Activated CD8-positive, alpha-beta memory T cell treated with anti-CD3 and anti-CD28 coated beads for 1 hour (primary cell): ENCODE results near the gene MRC1.
"Not testable (repeated sequence)": the region's sequence is repeated elsewhere in the genome, so short reads cannot be mapped to it uniquely, and the experiment has no call there.

Experiments
- DNase-seq, 2 donors: peaks; one replicate each; pipeline ENCODE4 v3.0.0-alpha.2; 2020; ENCODE audit warnings: low read depth in 1 of 2; ENCODE audit errors: extremely low read depth in 1 of 2

MRC1 gene

DNA sequence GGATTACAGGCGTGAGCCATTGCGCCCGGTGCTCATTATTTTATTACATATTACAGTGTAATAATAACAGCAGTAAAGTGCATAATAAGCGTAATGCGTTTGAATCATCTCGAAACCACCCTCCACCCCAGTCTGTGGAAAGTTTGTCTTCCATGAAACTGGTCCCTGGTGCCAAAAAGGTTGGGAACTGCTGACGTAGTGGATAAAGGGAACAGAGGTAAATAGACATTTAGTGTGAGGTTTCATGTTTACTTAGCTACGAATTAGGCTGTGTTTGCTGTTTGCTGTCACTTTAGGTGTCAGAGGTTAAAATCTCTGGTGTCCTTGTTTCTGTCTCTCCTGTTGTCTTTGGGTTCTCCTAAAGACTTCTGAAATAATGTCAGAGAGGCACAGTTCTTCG, 82.3 kb downstream of the MRC1 start:
- no peak for DNase-seq

DNA sequence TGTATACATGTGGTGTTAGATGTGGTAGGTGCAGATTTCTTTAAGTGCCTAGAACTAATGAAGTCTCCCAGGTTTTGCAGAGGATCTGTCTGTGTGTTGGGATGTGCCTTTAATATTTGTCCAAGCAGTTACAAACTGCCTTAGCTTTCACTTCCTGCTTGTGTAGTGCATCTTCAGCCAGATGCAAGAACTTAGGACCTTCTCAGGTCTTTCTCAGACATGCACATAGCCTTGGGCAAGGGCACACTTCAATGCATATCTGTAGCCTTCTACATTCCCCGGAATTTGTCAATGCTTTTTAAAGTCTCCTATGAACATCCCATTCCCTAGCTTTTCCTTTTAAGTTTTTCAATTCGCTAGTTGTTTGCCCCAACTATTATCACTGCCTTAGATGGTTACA, 95.4 kb downstream of the MRC1 start:
- DNase-seq = no peak

DNA sequence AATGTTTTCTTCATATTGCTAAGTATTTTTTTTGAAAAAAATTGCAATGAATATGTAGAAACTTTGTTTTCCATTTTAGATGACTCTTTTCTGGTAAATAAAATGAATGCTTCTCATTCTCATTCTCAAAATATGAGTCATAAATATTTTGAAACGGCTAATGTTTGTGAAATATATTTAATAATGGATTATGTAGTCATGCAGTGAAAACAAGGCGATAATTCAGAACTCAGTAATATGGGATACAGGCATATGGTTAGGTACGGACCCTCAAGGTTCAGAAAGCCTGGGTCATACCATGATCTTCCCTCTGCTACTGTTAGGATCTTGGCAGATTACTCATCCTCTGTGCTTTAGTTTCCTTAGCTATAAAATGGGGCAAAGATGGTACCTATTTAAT, 96.3 kb downstream of the MRC1 start:
- no peak for DNase-seq

DNA sequence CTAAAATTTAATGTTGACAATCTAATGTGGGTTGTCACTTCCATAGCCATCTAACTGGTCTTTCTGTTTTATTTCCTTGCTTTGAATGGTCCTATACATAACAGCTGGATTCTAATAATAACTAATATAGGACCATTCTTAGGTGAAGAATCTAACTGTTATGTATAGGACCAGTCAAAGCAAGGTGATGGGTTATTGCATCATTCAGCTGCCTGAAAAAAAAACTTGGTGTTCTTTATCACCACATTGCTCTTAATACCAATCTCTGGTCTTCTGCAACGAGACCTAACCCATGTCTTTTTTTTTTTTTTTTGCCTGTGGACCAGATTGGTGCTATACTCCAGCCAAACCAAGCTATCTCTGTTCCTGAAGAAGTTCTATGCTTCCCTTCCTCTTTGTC, 96.9 kb downstream of the MRC1 start:
- DNase-seq = no peak

DNA sequence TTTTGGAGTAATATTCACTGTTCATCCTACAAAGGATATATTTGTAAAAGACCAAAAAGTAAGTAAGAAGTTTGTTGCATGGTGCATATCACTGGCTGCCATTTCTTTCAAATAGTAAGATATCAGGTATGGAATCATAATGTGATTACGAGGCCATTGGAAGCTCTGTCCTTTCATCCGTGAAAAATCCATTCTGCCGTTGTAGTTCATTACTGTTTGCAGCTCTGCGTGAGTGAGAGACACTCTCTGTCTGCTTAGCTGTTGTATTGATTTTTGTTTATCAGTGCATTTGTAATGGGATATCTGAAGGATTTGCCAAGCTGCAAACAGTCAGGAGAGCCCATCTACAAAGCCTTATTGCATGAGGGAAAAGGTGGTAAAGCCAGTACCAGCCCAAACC, 98.5 kb downstream of the MRC1 start:
- no peak for DNase-seq

DNA sequence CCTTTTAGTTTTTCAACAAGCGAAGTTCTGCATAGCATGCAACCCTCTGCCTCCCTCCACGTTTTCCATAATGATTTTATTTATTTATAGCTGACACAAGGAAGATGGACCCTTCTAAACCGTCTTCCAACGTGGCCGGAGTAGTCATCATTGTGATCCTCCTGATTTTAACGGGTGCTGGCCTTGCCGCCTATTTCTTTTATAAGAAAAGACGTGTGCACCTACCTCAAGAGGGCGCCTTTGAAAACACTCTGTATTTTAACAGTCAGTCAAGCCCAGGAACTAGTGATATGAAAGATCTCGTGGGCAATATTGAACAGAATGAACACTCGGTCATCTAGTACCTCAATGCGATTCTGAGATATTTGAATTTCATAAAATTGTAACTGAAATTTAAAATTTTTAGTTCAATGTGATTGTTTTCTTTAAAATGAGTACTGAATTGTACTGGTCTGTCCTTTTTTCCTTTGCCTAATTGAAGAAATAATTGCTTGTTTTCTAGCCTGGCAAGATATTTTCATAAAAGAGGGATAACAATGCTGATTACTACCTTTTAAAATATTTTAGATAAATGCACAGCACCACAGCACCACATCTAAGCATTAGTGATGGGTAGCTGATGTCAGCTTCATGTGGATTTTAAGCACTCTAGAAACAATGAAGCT, 101.1 kb downstream of the MRC1 start:
- no peak for DNase-seq

DNA sequence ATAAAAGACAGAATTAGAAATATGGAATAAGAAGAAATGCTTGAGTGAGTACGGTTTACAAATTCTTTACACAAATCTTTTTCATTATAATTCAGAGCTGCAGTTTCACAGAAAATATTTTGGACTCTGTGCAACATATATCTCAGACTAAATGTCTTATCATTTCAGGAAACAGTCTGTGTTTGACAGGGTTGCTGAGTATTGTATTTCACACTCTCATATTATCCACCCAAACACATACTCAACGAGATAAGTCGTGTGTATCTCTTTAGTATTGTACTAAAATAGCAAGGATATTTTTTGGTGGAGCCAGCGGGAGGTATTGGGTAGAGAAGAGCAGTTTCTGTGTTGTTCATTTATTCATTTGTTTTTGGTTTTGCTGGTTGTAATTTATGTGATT, 103.6 kb downstream of the MRC1 start:
- no peak for DNase-seq

DNA sequence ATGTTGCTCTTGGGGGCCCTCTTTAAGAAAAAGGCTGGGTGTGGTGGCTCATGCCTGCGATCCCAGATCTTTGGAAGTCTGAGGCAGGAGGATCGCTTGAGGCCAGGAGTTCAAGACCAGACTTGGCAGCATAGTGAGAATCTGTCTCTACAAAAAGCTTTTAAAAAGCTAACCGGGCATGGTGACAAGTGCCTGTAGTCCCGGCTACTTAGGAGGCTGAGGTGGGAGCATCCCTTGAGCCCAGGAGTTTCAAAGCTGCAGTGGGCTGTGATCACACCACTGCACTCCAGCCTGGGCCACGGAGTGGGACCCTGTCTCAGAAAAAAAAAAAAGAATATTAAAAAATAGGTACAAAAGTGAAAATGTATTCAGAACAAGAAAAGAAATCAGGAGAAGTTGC, 104.5 kb downstream of the MRC1 start:
- DNase-seq = no peak

DNA sequence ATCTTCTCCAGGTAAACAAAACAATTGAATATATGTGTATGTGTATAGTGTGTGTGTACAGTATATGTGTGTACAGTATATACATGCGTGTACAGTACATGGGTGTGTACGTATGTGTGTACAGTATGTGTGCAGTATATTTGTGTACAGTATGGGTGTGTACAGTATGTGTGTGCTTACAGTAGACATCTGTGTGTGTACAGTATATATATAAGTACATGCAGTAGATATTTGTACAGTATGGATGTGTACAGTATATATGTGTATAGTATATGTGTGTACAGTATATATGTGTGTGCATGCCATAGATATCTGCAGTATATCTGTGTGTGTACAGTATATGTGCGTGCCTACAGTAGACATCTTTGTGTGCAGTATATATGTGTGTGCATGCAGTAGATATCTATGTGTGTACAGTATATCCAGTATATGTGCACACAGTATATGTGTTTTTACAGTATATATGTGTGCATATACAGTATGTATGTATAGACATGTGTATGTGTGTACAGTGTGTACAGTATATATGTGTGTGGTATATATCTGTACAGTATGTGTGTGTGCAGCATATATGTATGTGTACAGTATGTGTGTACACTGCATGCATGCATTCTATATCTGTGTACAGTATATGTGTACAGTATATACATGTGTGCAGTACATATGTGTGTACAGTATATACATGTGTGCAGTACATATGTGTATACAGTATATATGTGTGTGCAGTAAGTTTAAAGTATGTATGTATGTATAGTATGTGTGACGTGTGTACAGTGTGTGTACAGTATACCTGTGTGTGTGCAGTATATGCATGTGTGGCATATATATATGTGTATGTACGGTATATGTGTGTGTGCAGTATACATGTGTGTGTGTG, 105.3 kb downstream of the MRC1 start:
- DNase-seq = no peak

DNA sequence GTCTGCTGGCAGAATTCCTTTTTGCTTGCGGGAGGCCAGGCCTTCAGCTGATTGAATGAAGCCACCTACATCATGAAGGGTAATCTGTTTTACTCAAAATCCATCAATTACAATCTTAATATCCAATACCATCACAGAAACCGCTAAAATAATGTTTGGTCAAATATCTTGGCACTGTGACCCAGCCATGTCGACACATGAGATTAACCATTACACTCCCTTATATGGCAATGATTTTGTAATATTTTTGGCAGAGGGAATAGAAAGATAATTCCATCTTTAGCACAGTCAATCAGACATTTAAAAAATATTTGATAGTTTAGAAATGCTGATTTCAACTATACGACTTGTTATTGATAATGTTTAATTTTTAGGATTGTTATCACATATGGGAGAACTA, 106.0 kb downstream of the MRC1 start:
- DNase-seq = no peak

DNA sequence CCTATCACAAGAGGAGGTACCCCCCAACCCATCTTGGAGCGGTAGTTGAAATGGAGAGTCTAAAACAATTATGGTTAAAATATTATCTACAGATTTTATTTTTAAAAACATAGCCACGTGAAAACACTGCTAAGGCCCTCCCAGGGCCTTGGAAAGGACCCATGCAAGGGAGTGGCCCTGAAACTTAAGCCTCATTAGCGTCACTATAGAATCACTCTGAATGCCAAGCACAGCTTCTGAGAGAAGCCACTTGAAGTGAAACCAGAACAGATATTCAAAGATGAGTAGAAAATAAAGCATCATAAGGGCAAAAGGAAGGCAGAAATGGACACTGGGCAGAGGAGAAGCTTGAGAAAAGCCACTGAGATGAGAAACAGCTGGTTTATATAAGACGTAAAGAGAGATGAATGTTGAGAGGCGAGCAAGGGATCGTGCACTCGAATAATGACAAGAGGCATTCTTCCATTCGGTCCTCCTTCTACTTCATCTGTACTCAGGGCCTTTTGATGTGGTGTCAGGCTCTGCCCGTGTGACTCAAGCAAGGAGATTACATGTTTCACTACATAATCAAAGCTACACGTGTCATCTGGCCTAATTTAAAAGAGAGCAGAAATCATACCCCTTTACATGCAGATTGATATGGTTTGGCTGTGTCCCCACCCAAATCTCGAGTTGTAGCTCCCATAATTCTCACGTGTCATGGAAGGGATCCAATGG, 109.2 kb downstream of the MRC1 start:
- no peak for DNase-seq

DNA sequence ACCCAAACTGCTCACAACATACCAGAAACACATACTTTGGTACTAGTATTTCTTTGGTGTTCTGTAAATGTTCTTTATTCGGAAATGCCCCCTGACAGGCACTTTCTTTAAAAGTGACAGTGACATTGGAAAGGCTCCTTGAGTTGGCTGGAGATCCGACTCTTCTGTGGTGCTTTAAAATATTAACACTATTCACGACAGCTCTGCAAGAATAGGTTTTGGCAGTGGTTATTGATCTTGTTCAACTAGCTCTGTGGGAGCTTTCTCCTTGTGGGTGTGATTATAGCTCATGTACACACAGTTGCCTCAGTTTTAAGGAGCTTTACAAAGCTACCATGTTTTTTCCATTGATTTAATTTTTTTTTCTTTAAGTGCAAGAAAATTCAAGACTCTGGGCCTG, 112.2 kb downstream of the MRC1 start:
- DNase-seq = no peak

DNA sequence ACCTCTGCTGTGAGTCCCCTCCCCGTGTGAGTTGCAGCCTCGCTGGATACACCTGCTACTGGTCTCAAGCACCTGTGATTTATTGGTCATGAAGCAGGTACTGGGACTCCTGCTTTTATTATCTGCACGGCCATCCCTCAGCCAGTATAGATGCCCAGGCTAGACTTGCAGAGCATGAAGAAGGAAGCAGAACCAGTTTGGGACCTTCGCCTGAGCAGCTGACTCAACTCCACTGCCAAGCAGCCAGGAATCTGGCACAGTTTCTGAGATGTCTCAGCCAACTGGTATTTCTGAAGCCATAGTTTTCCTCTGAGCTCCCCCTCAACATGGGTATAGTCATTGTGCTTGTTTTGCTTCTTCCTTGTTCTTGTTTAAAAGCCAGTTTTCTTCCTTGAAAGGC, 114.6 kb downstream of the MRC1 start:
- DNase-seq = no peak

DNA sequence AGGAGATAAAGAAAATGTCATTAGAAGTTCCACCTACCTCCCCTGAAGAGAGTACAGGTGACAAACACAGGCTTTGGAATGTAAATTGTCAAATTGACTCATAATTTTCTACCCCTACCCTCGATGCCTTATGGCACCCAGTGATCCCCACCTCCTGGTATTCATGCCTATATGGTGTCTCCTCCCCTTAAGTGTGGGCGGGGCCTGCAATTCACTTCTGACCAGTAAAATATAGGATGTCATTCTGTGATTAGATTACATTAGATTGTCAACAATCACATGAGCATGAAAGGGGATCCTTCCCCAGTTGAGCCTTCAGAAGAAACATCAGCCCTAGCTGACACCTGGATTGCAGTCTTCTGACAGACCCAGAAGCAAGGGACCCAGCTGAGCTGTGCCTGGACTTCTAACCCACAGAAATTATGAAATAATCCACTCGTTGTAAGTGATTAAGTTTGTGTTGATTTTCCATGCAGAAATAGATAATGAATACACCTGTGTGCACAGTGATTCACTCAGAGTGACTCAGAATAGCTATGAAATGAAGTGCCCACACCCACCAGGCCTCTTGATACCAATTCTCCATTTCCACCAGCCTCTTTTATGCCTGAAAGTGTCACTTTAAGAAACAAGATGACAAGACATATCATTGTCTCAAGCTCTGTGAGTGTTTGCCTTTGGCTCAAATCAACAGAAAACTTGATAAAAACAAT, 134.0 kb downstream of the MRC1 start:
- DNase-seq = no peak

DNA sequence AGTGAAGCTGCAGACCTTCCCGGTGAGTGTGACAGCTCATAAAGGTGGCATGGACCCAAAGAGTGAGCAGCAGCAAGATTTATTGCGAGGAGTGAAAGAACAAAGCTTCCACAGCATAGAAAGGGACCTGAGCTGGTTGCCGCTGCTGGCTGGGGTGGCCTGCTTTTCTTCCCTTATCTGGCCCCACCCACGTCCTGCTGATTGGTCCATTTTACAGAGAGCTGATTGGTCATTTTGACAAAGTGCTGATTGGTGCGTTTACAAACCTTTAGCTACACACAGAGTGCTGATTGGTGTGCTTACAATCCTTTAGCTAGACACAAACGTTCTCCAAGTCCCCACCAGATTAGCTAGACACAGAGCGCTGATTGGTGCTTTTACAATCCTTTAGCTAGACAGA, 141.1 kb downstream of the MRC1 start:
- DNase-seq = not testable (repeated sequence)

DNA sequence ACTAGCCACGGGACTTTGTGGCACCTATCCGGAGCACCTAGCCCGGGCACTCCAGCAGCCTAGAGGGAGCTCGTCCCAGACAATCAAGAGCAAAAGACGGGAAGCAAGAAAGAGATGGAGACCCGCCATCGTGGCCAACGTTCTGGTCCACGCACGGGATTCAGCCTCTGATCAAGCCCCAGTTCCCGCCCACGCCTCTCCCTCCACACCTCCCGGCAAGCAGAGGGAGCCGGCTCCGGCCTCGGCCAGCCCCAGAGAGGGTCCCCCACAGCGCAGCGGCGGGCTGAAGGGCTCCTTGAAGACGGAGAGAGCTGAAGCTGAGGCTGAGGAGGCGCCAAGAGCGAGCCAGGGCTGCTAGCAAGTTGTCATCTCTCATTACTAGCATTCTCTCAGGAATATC, 141.6 kb downstream of the MRC1 start:
- DNase-seq = no peak

DNA sequence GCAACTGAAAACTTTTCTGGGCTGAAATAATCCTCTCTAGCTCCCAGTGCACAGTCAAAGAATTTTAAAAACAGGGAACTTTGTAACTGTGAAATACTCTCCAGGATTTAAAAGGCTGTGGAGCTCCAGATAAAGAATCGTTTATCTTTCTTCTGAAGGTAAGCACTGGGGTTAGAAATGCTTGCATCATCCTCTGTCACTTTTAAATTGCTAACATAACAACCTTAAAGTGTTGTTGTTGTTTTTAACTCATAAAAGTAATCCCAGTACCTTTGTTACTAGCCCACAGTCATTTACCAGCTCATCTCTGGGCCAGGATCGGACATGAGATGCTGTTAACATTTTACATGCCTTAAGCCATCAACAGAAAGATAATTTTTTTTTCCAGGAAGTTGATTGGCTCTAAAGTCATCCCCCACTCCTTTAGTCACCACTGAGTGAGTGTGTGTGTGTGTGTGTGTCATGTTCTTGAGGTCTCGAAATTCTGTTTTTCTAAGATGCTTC, 142.8 kb downstream of the MRC1 start, which contains the start of gene SLC39A12:
Gene SLC39A12, plus strand, starts transcription at position 51 of the 504 bp plus-strand sequence. CDS start 1,359 bp downstream, outside the sequence.
- DNase-seq = no peak

DNA sequence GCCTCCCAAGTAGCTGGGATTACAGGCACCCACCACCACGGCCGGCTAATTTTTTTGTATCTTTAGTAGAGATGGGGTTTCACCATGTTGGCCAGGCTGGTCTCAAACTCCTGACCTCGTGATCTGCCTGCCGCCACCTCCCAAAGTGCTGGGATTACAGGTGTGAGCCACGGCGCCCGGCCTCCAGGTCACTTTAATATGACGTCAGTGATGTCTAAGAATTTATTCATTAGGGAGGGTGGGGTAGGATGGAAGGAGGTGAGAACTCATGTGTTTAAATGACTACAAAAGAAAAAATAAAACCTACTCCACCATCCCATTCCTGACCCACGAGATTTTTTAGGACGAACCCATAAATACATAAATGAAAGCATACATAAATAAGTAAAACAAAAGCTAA, 145.2 kb downstream of the MRC1 start:
- DNase-seq = not testable (repeated sequence)

DNA sequence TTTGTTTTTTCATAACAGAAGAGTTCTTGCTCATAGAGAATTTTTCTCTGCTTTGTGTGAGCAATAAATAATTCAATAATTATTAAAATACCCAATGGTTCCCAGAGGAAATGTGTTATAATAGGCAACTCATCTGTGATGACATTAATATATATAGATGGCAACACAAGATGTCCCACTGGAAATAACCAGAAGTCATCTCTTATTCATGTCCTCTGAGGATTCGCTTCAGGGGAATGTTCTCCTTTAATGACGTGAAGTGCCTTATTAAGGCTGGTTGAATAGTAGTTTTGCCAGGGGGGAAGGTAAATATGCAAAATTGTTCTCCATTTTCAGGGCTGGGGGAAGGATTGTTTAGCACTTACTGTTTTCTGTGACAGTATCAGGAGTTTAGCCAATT, 145.7 kb downstream of the MRC1 start:
- DNase-seq = no peak

DNA sequence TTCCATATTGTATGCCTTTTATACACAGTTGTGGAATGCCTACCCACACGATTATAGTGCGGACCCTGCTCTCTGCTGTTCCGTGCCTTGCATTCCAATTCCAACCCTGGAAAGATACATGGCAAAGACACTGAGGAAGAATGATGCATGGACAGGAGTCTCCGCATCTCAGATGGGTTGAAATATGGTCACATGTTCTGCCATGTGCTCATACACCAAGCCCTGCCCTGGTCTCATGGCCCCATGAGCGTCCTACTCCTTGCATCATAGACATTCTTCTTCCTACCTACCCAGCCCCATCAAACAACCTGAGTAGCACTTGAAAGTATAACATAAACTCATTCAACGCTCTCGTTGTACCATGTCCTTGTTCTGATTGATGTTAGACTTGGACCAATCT, 148.9 kb downstream of the MRC1 start:
- DNase-seq = no peak

DNA sequence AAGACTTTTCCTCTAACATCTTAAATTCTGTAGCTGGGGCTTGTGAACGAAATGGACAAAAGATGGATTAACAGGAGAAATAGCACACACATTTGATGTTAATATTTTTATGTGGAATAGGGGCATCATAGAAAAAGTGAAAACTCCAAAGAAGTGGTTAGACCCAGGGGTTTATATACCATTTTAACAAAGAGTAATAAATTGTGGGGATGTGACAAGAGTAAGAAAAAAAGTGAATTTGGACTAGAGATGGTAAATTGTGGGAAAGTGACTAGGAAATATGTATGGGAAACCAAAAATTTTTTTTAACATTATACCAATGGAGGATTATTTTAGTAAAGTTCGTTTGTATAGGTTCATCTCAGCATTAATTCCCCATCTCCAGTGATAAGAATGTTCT, 150.7 kb downstream of the MRC1 start:
- no peak for DNase-seq
